ENCODE measurements around the gene APAF1. TPM values are rescaled to one million over a fixed set of nuclear protein-coding genes. Genes with fewer than 3 reads are reported as not detected.

The APAF1 gene
- total and polyA plus RNA-seq, 4 donors, result 1.9 to 11.6 (median 6.6) TPM

- DNase-seq (ENCODE audit: low spot score), result no peak
- no peaks in the 10 kb centered on the region for H3K9me3 ChIP-seq (ENCODE audit: control insufficient read depth in 4 of 4, low read length in 3 of 4)
- no peak overlapping the region for H3K27ac ChIP-seq (ENCODE audit: low read depth in 1 of 2, low read length in 2 of 2)
- H3K36me3 ChIP-seq (ENCODE audit: control insufficient read depth in 4 of 4, insufficient read depth in 3 of 4, low read depth in 1 of 4, low read length in 3 of 4), result peaks cover 0 to 2% (median 0%) of the 10 kb centered on the region in 4 donors
- H3K27me3 ChIP-seq (ENCODE audit: control insufficient read depth in 4 of 4, insufficient read depth in 4 of 4, low read length in 3 of 4), result no peaks in the 10 kb centered on the region
- H3K4me3 ChIP-seq (ENCODE audit: low read depth in 1 of 3, low read length in 3 of 3), result no peak overlapping the region
- H3K4me1 ChIP-seq (ENCODE audit: control insufficient read depth in 4 of 4, insufficient read depth in 4 of 4, low read length in 3 of 4), result peaks cover 0 to 8% (median 6%) of the 10 kb centered on the region in 4 donors
- WGBS, result 80% methylated on average over 10 of the region's 10 CpGs
- TF ChIP-seq RXRA (IDR thresholded peaks at IDR 0.05) (peak in 1 of 2 donors; percentile 13), FOXA1 (IDR thresholded peaks at IDR 0.05) (peak; percentile 18), RAD21 (IDR thresholded peaks at IDR 0.05) (no peak), JUND (IDR thresholded peaks at IDR 0.05) (no peak), FOXA2 (IDR thresholded peaks at IDR 0.05) (peak; percentile 70), TAF1 (conservative IDR thresholded peaks at IDR 0.05) (no peak), SP1 (IDR thresholded peaks at IDR 0.05) (no peak), MAX (IDR thresholded peaks at IDR 0.05) (no peak), REST (IDR thresholded peaks at IDR 0.05) (no peak), YY1 (IDR thresholded peaks at IDR 0.05) (peak; percentile 45), HNF4A (conservative IDR thresholded peaks at IDR 0.05) (peak in 1 of 2 donors; percentile 13)
- no peak overlapping the region for H3K9ac ChIP-seq (ENCODE audit: low read depth in 1 of 2, low read length in 2 of 2)
Observed at GRCh38 chr12:98736352-98737321, 91.5 kb downstream of the APAF1 start.

- Histone ChIP-seq H3K27ac (ENCODE audit: low read depth in 1 of 2, low read length in 2 of 2) (no peak overlapping the region), H3K36me3 (ENCODE audit: control insufficient read depth in 4 of 4, insufficient read depth in 3 of 4, low read depth in 1 of 4, low read length in 3 of 4) (peaks cover 0 to 2% (median 0%) of the 10 kb centered on the region in 4 donors), H3K9me3 (ENCODE audit: control insufficient read depth in 4 of 4, low read length in 3 of 4) (no peaks in the 10 kb centered on the region), H3K4me3 (ENCODE audit: low read depth in 1 of 3, low read length in 3 of 3) (no peak overlapping the region), H3K4me1 (ENCODE audit: control insufficient read depth in 4 of 4, insufficient read depth in 4 of 4, low read length in 3 of 4) (peaks cover 0 to 8% (median 6%) of the 10 kb centered on the region in 4 donors), H3K27me3 (ENCODE audit: control insufficient read depth in 4 of 4, insufficient read depth in 4 of 4, low read length in 3 of 4) (no peaks in the 10 kb centered on the region), H3K9ac (ENCODE audit: low read depth in 1 of 2, low read length in 2 of 2) (no peak overlapping the region)
- DNase-seq (ENCODE audit: low spot score), result no peak
- no peak for TF ChIP-seq TAF1 (conservative IDR thresholded peaks at IDR 0.05)
- TF ChIP-seq CTCF (IDR thresholded peaks at IDR 0.05; ENCODE audit: low read depth, low read length, missing input control), result no peak
- TF ChIP-seq NR2F2 (IDR thresholded peaks at IDR 0.05), result no peak
- peak in 1 of 2 donors; percentile 0 for TF ChIP-seq RXRA (IDR thresholded peaks at IDR 0.05)
- no peak for TF ChIP-seq ZBTB33 (IDR thresholded peaks at IDR 0.05)
- no peak for TF ChIP-seq RAD21 (IDR thresholded peaks at IDR 0.05)
- TF ChIP-seq FOXA1 (IDR thresholded peaks at IDR 0.05), result no peak
- WGBS, result 58% methylated on average over 4 of the region's 4 CpGs
Observed at GRCh38 chr12:98737322-98737712, 92.2 kb downstream of the APAF1 start.

All from liver (tissue), 9 donors.